ENCODE measurements around the gene CSMD2.

Gene CSMD2

DNA sequence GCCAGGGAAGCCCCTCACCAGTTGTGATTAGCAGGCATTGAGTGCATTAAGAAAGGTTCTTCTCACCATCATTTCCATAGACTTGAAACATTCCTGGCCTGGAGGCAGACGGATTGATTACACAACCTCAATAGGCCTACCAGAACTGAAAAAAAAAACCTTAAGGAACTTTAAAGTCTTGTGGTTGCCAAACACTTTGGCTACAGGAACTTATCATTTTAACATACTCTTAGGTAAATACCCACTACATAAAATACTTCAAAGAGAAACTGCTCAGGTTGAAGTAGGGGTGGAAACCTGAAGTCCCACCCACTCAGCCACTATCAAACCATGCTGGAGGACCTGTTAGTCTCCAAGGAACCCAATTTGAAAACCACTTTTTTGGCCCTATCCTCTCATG lies 323.5 kb downstream of the CSMD2 start:
- no peak for DNase-seq

DNA sequence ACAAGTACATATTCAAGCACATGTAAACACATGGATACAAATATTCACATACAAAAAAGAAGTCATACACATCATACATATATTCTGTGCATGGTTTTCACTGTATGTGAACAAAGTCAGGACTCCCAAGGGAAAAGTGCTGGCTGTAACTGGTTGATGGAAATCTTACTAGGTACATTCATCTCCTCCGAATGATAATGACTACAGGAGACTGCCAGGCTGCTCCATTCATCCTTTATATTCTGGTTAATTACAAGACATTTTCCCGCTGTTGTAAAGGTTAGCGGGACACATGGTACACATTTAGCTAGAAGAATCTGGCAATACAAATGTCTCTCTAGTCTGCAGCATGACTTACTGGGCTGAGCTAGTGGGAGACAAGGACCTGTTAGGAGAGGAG lies 327.4 kb downstream of the CSMD2 start:
- DNase-seq, result no peak

DNA sequence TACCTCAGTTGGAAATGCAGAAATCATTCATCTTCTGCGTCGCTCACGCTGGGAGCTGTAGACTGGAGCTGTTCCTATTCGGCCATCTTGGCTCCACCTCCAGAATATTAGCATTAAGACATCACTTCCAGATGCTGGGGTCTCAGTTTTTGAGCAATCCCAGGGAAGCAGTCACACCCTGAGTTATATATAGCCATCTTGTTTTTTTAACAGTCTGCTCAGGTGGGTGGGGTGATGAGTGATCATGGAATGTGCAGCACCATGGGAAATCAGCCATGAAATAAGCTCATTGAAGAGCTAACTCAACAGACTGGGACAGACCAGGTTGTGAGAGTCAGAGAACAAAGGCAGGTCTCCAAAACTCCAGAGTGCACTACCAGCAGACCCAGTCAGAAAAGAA lies 328.1 kb downstream of the CSMD2 start:
- DNase-seq, result no peak

DNA sequence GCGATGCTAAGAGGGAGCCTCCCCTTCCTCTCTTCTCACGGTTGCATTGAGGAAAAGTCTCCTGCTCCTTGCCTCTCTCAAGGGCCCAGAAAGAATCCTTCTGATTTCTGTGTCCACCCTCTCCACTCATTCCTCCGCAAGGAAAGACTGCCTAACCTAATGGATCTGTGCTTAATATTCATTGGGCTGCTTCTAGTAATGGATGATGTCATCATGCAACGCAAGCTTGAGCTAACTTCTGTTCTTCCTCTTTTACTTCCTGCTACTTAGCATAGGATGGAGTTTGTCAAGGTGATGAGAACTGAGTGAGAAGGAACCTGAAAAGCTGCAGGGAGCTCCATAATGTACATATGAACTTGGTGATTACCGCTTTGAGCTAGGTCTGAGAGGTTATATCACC lies 336.4 kb downstream of the CSMD2 start:
- no peak for DNase-seq

DNA sequence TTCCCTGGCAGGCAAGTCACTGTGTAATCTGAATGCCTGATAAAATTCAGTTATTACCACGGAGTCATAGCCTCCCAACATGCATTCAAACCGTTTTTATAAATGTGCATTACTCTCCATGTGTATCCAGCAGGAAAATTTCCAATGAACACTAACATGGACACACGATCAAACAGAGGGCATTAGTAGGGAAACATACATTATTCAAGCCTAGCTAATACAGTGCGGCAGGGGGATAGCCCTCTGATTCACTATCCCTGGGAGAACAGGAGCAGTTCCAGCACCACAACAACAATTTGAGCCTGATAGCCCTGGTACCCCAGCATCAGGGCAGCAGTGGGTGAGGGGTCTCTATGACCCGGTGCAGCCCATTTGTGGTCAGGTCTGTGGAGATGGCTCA lies 337.0 kb downstream of the CSMD2 start:
- no peak for DNase-seq

DNA sequence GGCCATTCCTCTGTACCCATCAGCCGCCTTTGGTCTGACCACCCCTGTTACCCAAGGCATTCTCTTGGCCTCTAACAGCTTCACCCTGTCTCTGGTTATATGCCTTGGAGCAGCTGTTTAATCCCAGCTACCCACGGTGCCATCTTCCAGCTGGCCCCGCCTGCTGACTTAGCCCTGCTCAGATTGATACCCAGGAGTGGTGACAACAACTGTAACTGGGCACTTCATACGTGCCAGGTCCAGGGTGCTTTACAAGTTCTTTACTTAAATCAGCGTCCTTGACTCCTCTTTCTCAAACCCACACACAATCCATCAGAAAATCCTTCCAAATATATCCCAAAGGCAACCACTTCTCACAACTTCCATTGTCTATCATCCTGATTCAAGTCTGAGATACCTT lies 338.3 kb downstream of the CSMD2 start:
- DNase-seq, result no peak

DNA sequence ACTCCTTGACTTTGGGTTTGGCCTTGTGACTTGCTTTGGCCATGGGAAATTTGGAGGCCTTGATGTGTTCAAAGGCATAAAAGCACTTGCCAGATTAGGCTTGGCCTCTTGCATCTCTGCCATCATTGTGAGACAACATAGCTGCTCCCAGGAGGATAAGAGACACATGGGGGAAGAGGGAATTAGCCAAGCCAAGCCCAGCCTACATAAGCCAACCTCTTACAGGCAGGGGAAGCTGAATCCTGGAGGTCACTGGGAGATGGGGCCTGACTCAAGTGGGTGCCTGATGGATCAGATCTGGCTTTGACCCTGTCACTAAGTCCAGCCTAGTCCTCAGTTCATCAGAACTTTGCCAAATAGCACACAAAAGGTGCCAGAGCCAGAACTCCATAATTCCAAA lies 338.7 kb downstream of the CSMD2 start:
- DNase-seq, result no peak

DNA sequence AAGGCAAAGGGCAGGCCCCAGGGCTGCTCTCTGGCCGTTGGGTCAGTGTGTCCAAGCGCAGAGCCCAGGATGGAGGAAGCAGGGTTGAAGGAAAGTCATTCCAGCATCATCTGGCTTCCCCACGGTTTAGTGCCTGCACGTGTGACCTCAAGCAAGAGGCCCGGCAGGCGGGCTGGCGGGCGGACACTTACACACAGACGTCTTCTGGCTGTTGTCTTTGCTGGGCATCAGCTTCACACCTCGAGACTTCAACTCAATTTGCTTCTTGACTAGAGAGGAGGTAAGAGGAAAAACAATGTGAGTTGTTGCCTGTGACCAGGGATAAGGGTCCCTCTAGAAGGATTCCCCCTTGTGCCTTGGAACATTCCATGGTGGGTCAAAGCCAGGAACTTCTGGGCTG lies 339.5 kb downstream of the CSMD2 start:
- DNase-seq, result no peak

DNA sequence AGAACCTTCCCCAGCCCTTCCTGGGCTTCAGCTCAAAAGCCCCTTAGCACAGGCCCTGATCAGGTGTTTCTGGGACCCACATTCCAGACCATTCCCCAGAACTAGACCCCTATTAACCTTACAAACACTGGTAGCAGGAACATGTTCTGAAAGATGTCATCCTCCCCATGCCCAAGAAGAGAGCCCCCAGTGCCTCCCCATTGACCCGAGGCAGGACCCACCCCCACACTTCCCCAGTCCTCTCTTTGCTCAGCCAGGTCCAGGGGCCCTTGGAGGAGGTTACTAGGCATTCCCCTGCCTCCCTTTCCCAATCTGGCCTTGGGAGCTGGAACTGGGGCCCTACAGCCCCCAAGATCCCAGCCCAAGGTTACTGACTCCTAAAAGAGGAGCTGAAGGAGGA lies 340.1 kb downstream of the CSMD2 start:
- no peak for DNase-seq

DNA sequence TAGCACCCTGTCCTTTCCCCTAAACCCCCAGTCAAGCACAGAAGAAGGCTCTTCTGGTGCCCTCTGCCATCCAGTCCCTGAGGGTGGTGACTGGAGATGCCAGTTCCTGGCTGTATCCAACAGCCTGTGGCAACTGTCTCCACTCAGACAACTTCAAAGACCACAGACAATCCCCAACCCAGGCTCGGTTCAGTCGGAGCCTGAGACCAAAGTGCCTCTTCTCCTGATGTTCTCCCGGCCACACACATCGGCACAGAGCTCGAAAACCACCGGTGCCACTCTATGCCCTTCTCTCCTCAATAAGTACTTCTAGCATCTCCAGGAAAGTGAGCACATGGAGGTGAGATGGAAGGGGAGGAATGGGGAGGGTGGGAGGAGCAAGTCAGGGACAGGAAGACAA lies 340.7 kb downstream of the CSMD2 start:
- no peak for DNase-seq

DNA sequence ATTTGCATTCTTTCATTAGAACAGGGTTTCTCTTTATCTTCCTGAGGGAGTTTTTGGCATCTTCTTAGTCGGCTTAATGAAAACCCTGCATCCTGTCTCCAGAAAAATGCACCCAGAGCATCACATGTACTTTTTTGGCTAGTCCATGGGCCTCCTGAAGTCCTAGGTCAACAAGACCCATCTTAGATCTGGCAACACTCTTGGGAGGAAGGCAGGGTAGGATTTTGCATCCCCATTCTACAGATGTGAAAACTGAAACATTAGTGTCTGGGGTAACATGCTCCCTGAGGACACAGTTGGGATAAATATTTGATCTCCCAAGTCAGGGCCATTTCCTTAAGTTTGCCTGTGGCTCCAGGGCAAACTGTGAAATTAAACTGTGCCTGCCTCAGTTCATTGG lies 341.2 kb downstream of the CSMD2 start:
- DNase-seq, result no peak

DNA sequence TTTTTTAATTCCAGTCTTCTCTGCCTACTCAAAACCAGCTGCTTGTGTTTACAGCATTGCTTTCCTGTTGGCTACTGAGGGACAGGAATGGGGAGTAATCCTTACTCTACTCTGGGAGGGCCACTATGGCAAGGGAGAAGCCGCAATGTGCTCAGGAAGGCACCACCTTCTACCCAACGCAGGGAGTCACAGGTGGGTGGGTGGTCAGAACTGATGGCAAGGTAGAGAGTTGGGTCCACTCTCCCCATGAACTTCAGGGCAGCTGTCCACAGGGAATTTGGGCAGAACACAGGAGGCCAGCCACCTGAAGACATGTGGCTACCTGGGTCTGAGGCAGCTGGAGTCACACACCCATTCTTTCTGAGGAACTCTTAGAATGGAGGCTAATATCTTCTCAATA lies 341.6 kb downstream of the CSMD2 start:
- no peak for DNase-seq

DNA sequence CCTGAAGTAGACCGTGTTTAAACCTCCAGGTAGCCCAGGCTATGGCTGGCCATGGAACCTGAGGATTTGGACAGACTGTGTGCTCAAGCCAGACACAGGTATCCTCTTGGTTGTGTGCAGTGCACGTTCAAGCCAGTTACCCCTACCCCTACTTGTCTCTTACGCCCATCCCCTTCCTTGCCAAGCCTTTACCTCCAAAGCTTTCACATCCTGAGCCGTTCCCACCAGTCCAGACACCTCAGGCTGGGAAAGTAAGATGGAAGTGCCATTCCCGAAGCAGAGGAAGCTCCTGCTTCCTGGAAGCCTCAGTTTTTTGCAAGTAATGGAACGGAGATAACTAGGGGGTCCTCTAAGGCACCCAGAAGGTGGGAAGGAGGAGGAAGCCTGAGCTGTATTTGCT lies 342.6 kb downstream of the CSMD2 start:
- no peak for DNase-seq

DNA sequence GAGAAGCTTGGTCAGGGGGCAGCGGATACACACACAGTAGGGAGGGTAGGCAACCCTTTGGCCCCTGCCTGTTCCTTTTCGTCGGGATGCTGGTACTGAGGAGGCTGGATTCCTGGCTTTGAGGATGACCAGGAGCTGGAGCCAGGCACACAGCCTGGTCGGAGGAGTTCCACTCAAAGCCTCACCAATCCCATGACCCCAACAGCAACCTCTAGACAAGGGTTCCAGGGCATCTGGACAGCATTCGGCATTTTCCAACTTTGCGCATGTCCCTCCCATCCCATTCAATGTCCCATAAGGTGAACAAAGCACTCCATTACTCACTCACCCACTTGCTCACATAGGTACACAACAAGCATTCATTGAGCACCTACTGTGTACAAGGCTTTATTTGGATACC lies 343.7 kb downstream of the CSMD2 start:
- DNase-seq, result no peak

DNA sequence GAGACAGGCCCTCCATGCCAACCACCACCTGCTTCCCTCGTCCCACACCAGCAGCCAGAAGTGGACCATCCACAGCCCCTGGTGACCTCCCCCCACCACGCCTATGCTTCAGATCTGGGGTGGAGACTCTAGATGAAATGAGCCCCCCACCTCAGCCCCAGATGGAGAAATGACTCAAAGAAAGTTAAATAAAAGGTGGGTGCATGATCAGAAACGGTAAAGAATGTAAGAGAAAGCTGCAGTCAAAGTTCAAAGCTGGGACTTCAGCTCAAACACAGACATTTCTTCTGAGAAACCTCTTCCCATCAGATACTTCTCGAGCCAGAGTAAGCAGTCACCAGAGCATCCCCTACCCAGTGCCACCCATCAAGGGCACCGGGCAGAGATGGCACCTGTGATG lies 344.2 kb downstream of the CSMD2 start:
- no peak for DNase-seq

DNA sequence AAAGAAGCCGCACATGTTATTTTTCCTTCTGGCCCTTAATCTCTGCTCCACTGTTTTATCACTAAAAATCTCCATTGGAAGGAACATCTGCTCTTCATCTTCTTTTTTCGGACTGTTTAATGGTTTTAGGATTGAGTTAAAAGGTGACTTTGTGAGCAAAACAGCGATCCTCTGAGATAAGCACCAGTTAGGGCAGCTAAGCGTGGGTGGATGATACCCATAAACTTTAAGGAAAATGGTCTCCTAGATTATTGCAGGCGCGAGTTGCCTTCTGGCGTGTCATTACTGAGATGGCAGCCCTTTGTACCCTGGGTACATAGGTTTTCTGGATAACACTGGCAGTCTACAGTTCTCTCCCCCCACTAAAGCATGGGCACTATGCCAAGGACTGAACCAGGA lies 345.1 kb downstream of the CSMD2 start:
- no peak for DNase-seq

DNA sequence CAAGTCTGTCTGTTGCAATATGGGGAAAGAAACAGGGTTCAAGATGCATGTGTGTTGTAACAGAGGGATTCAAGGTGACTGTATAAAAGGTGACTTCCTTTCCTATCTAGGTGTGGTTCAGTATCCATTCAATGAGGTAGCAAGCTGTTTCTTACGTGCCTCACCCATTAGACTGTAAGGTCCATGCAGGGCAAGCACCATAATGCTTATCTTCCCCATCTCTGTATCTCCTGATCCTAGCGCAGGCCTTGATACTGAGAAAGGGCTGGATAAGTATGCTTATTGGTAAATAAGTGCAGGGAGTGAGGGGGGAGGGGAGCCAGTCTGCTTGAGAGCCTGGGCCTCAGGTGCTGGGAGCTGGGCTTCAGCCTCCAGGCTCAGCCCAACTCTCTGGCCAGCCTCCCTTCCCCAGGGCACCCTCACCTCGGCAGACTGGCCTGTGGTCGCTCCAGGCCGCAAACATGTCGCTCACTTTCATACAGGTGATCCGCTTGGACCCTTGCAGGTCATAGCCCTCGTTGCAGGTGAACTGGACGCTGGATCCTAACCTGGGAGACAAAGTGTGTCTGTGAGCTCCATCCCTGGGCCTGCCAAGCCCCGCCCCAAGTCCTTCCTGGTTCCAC lies 345.6 kb downstream of the CSMD2 start:
- DNase-seq, result no peak

DNA sequence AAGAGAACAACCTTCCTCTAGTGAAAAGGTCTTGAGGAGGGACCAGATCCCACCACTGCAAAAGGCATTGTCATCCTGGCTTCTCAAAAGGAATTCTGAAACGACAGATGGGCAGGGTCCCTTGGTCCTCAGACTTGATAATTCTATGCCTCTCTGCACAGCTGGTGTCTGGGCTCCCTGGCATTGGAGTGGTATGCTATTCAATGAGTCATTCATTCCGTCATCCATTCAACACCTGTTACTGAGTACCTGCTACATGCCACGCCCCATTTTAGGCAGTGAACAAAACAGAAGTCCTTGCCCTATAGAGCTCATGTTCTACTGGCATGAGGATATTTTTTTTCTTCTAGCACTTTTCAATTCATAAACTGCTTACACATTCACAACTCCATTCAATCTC lies 347.0 kb downstream of the CSMD2 start:
- DNase-seq, result no peak

DNA sequence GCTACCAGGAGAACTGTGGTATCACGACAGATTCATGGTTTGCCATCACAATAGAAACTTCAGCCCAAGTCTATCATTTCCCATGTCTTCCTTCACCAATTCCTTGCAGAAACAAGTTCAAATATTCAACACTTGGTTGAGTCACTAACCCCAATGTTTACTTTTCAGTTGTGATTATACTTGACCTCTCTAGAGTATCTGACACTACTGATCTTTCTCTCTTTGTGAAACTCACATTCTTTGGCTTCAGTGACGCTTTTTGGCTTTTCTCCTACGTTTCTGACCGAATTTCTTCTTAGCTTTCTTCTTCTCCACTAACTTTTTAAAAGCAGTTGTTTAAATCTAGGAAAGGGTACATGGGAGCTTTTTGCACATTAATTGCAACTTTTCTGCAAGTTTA lies 350.0 kb downstream of the CSMD2 start:
- no peak for DNase-seq

DNA sequence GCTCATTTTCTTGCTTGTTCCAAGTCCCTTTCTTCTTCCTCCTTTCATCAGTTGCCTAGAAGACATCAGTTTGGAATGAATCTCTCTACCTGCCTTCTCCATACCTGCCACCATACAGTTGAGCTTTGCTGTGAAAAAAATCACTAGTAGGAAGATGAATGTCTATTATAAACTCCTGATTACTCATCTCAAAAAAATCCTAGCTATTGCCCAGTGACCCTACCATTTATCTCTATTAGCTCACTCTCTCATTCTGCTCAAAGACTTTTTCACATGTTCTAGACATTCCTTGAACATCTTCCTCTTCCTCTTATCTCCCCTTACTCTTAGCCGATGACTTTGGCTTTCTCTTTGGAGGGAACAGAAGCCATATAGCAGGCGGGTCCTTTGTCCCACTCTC lies 350.9 kb downstream of the CSMD2 start:
- no peak for DNase-seq

DNA sequence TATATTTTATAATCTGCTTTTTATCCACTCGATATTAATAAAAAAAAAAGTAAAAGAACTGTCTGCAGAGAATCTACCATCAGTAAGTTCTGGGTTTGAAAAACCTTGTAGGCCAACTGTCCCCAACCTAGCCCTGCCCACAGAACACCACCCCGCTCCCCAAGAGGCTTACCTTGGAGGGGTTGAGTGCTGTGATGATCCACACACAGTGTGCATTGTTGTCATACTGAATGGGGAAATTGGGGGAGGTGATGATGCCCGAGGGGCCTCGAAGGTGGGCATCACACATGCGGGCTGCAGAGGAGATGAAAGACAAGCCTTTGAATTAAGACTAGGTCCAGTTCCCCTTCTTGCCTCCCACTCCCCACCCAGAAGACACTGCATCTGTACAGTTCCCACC lies 354.5 kb downstream of the CSMD2 start:
- no peak for DNase-seq

DNA sequence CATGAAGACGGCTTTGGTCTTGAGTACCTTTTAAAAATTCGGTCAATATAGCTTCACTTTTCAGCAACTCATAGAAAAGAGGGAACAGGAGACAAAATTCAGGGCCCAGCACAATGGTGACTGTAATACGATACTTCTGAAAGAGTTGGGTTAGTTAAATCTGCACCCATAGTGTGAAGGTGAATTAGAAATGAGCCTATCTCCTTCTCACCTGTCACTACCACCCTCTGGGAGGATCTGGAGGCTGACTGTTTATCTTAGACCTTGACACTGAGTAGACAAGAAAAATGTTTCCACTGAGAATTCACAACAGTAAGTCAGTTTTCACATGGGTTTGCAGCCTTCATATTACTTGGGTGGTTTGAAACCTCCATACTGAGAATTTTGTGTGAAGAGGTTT lies 359.0 kb downstream of the CSMD2 start:
- no peak for DNase-seq

DNA sequence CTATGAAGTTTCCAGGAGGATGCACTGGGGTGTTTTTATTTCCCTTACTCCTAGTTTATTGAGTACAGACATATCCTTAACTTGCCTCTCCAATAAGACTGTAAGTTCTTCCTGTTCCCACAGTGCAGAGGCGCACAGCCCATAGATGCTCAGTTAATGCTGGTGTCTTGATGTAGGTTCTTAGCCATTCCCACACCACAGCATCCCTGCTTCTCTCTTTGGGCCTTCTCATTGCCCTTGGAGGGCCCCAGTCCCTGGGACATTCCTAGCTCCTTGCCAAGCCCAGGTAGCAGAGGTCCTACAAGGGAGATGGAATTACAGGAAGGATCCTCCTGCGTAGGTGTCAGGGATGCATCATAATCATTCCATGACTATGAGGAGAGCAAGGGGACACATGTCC lies 362.8 kb downstream of the CSMD2 start:
- DNase-seq, result no peak

DNA sequence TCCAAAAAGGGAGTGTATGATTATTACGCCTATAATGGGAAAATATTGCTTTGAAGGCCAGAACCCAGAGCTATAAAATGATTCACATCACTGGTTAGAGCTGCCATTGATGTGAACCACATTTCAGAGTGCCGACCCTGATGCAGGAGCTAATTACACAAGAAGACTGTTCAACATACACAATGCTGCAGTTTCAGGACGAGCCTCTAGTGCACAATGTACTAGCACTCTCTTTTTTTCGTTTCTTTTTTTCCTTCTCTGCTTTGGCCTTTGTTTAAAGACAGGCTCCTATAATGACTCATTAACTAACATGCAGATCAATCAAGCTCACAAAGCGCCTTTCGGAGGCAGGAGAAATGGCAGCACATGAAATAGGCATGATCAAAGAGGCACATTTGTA lies 367.2 kb downstream of the CSMD2 start:
- no peak for DNase-seq

DNA sequence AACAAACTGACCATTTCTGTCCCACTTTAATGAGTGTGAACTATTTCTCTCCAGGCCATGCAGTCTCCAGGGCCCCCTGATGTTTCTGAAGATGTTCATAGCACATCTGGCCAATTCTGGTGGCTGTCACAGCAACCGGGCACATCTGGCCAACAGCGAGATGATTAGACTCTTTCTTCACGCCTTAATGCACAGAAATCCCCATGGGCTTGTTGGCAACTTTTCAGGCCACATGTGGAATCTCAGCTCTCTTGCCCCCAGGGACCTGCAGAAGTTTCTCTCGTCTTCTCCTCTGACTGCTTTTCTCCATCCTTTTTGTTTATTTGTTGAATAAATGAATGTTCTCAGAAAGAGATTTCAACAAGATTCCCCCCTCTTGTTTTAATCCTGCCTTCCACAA lies 372.4 kb downstream of the CSMD2 start:
- no peak for DNase-seq

DNA sequence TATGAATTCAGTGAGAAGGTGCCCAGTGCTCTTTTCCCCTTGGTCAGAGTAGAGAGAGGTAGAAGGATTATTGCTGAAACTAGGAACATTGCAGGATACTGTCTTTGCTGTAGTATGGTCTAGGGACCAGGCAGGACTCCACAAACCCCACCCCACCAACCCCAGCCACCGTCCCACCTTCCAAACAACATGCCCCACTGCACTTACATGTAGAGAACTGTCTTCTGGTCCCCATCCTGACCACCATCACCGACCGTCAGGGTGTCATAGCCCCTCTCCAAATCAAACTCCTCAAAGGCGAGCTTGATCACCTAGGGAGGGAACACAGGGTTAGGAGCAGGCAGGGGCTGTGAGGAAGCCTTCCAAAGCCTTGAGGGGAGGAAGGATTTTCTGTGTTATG lies 372.8 kb downstream of the CSMD2 start:
- no peak for DNase-seq
